ENCODE results near the gene USP32.

USP32 gene

DNA sequence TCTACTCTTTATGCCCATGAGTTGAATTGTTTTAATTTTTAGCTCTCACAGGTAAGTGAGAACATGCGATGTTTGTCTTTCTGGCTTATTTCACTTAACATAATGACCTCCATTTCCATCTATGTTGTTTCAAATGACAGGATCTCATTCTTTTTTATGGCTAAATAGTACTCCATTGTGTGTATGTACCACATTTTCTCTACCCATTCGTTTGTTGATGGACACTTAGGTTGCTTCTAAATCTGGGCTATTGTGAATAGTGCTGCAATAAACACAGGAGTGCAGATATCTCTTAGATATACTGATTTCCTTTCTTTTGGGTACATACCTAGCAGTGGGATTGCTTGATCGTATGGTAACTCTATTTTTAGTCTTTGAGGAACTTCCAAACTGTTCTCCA lies 261.5 kb downstream of the USP32 start:
- H3K4me1 ChIP-seq = no peaks in the 10 kb centered on the region
- no peak overlapping the region for H3K9ac ChIP-seq
- no peak overlapping the region for H3K4me3 ChIP-seq (ENCODE audit: low read depth, low read length)
- no peaks in the 10 kb centered on the region for H3K36me3 ChIP-seq (ENCODE audit: control insufficient read depth, insufficient read depth, low read length)
- no peak overlapping the region for H3K27ac ChIP-seq
- H3K79me2 ChIP-seq = no peaks in the 10 kb centered on the region
- H3K9me3 ChIP-seq (ENCODE audit: control insufficient read depth, low read length) = no peaks in the 10 kb centered on the region
- no peak overlapping the region for H3K4me2 ChIP-seq (ENCODE audit: low read length)
- H3K27me3 ChIP-seq (ENCODE audit: control insufficient read depth, insufficient read depth, low read length) = no peaks in the 10 kb centered on the region
- H2AFZ ChIP-seq = no peak overlapping the region
- TF ChIP-seq, protein P1, sequence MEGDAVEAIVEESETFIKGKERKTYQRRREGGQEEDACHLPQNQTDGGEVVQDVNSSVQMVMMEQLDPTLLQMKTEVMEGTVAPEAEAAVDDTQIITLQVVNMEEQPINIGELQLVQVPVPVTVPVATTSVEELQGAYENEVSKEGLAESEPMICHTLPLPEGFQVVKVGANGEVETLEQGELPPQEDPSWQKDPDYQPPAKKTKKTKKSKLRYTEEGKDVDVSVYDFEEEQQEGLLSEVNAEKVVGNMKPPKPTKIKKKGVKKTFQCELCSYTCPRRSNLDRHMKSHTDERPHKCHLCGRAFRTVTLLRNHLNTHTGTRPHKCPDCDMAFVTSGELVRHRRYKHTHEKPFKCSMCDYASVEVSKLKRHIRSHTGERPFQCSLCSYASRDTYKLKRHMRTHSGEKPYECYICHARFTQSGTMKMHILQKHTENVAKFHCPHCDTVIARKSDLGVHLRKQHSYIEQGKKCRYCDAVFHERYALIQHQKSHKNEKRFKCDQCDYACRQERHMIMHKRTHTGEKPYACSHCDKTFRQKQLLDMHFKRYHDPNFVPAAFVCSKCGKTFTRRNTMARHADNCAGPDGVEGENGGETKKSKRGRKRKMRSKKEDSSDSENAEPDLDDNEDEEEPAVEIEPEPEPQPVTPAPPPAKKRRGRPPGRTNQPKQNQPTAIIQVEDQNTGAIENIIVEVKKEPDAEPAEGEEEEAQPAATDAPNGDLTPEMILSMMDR (IDR thresholded peaks at IDR 0.05) = no peak

DNA sequence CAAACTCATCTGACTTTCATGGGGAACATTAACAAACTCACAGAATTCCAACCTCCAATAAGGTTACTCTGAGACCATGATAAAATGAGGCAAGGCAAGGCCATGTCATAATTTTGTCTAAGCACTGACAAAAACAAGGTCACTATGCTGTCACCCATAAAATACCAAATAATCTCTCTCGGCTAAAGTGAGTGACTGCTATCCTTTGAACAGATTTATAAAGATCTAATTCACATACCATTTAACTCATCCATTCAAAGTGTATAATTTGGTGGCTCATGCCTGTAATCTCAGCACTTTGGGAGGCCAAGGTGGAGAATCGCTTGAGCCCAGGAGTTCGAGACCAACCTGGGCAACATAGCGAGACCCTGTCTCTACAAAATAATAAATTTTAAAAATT lies 262.8 kb downstream of the USP32 start:
- no peaks in the 10 kb centered on the region for H3K36me3 ChIP-seq (ENCODE audit: control insufficient read depth, insufficient read depth, low read length)
- no peak overlapping the region for H3K4me2 ChIP-seq (ENCODE audit: low read length)
- H3K27ac ChIP-seq = no peak overlapping the region
- no peaks in the 10 kb centered on the region for H3K9me3 ChIP-seq (ENCODE audit: control insufficient read depth, low read length)
- H3K4me1 ChIP-seq = no peaks in the 10 kb centered on the region
- no peaks in the 10 kb centered on the region for H3K27me3 ChIP-seq (ENCODE audit: control insufficient read depth, insufficient read depth, low read length)
- TF ChIP-seq, protein P1 (IDR thresholded peaks at IDR 0.05) = no peak
- H2AFZ ChIP-seq = no peak overlapping the region
- H3K79me2 ChIP-seq = no peaks in the 10 kb centered on the region
- H3K4me3 ChIP-seq (ENCODE audit: low read depth, low read length) = no peak overlapping the region
- H3K9ac ChIP-seq = no peak overlapping the region

All from parathyroid adenoma (tissue), 2 donors.